B cell (primary cell): Measurements from ENCODE around the gene OR9A2. TPM values are rescaled to one million over a fixed set of nuclear protein-coding genes. Genes with fewer than 3 reads are reported as not detected.

ENCODE experiments used
- ATAC-seq: fragments of 200-7000 bp; cut with Tn5 transposase; one replicate; pipeline ENCODE4 v1.10.0; 2021; ENCODE audit warnings: low read depth, mild to moderate bottlenecking, moderate number of reproducible peaks, moderate library complexity
- CTCF ChIA-PET: fragments of 350-600 bp; sonication (Branson Sonifier 250); formaldehyde crosslinking; loops from one replicate; lab custom pipeline; 2021; ENCODE audit warnings: antibody characterized with exemption, inconsistent platforms; lab: Charles Lee
- POLR2A ChIA-PET: fragments of 350-600 bp; sonication (Branson Sonifier 250); formaldehyde crosslinking; loops from one replicate; lab custom pipeline; 2021; ENCODE audit warnings: antibody characterized with exemption; lab: Charles Lee
- DNase-seq: peaks from one replicate; pipeline ENCODE4 v3.0.0; 2013
- H2AFZ ChIP-seq: 2 replicates; pipeline ENCODE4 v1.6.1; 2012; ENCODE audit warnings: mild to moderate bottlenecking, low read depth, low read length; ENCODE audit not compliant: insufficient read depth, poor library complexity, severe bottlenecking
- H3K27ac ChIP-seq, 2 donors: 1 replicate in 1 of 2; 2 replicates in 1 of 2; pipeline ENCODE4 v1.5.1; 2012 to 2013; ENCODE audit warnings: low read length in 2 of 2, mild to moderate bottlenecking in 2 of 2, moderate library complexity in 1 of 2
- H3K27me3 ChIP-seq, 4 experiments: fragments of 200-600 bp in 1 of 4; sonication (generic) in 1 of 4; replicated peaks in 1 of 4; 1 replicate in 2 of 4; 2 replicates in 2 of 4; pipeline versions ENCODE4 v1.6.1 to v1.7.0; 2013 to 2016; ENCODE audit warnings: low read length in 3 of 4, mild to moderate bottlenecking in 2 of 4, mixed read lengths in 1 of 4, moderate library complexity in 1 of 4; ENCODE audit not compliant: insufficient read depth in 4 of 4, control insufficient read depth in 3 of 4; ENCODE audit errors: control extremely low read depth in 1 of 4
- H3K36me3 ChIP-seq, 2 experiments: replicated peaks in 1 of 2; 1 replicate in 1 of 2; 2 replicates in 1 of 2; pipeline versions ENCODE4 v1.6.1 to v1.7.1; 2013; ENCODE audit warnings: low read length in 1 of 2; ENCODE audit not compliant: insufficient read depth in 2 of 2, control insufficient read depth in 1 of 2; ENCODE audit errors: control extremely low read depth in 1 of 2, extremely low read depth in 1 of 2
- H3K4me1 ChIP-seq, 2 donors: fragments of 200-600 bp in 1 of 2; sonication (generic) in 1 of 2; 1 replicate in 1 of 2; 2 replicates in 1 of 2; pipeline versions ENCODE4 v1.5.1 to v1.6.1; 2013 to 2017; ENCODE audit warnings: low read length in 2 of 2; ENCODE audit not compliant: control insufficient read depth in 2 of 2, insufficient read depth in 2 of 2
- H3K4me2 ChIP-seq: replicated peaks from 2 replicates; pipeline ENCODE3; 2012; ENCODE audit warnings: mild to moderate bottlenecking, low read depth, low read length; ENCODE audit not compliant: poor library complexity, severe bottlenecking
- H3K4me3 ChIP-seq, 5 experiments: fragments of 200-600 bp in 1 of 5; sonication (generic) in 1 of 5; 1 replicate in 3 of 5; 2 replicates in 2 of 5; pipeline versions ENCODE4 v1.5.1 to v1.7.0; 2011 to 2016; ENCODE audit warnings: low read length in 4 of 5, mild to moderate bottlenecking in 4 of 5, low read depth in 2 of 5, control low read depth in 1 of 5, moderate library complexity in 1 of 5; ENCODE audit not compliant: insufficient read depth in 1 of 5; ENCODE audit errors: control extremely low read depth in 1 of 5, extremely low read depth in 1 of 5
- H3K79me2 ChIP-seq: fragments of 200-600 bp; sonication (generic); one replicate; pipeline ENCODE4 v1.6.0; 2016; ENCODE audit warnings: low read length; ENCODE audit not compliant: control insufficient read depth, insufficient read depth
- H3K9ac ChIP-seq: fragments of 200-600 bp; sonication (generic); 2 replicates; pipeline ENCODE4 v1.6.1; 2017; ENCODE audit warnings: mild to moderate bottlenecking, low read length, moderate library complexity
- H3K9me3 ChIP-seq, 3 donors: one replicate each; pipeline versions ENCODE4 v1.6.1 to v1.7.1; 2013; ENCODE audit warnings: low read length in 2 of 3; ENCODE audit not compliant: control insufficient read depth in 2 of 3, insufficient read depth in 1 of 3; ENCODE audit errors: control extremely low read depth in 1 of 3
- H4K20me1 ChIP-seq: 2 replicates; pipeline ENCODE4 v1.6.0; 2012; ENCODE audit warnings: mild to moderate bottlenecking, low read length; ENCODE audit not compliant: insufficient read depth, control insufficient read depth, poor library complexity, severe bottlenecking
- H3K27ac Mint-ChIP-seq: one replicate; pipeline ENCODE4 v1.8.0; 2021; ENCODE audit warnings: mixed read lengths
- H3K27me3 Mint-ChIP-seq: one replicate; pipeline ENCODE4 v1.8.0; 2021; ENCODE audit warnings: mixed read lengths
- H3K4me1 Mint-ChIP-seq: one replicate; pipeline ENCODE4 v1.8.0; 2021; ENCODE audit warnings: mixed read lengths
- H3K4me3 Mint-ChIP-seq: one replicate; pipeline ENCODE4 v1.8.0; 2021; ENCODE audit warnings: mixed read lengths
- H3K9me3 Mint-ChIP-seq: one replicate; pipeline ENCODE4 v1.8.0; 2022; ENCODE audit warnings: mixed read lengths; ENCODE audit not compliant: insufficient read depth
- CTCF ChIP-seq: fragments of 200-600 bp; IDR thresholded peaks from one replicate; pipeline ENCODE4 v1.8.0; 2022; ENCODE audit warnings: antibody characterized with exemption, mild to moderate bottlenecking
- EZH2 ChIP-seq: IDR thresholded peaks from 2 replicates; pipeline ENCODE4 v1.6.1; 2012; ENCODE audit warnings: borderline replicate concordance, low read depth, mild to moderate bottlenecking, moderate library complexity, low read length; ENCODE audit not compliant: insufficient read depth, poor library complexity, severe bottlenecking
- WGBS: methylation state at CpG from one replicate; pipeline ENCODE4 v1.1.5; 2013; ENCODE audit warnings: missing lambda C conversion rate; ENCODE audit not compliant: insufficient coverage; 5-methylcytosine and 5-hydroxymethylcytosine counted together
- intact Hi-C: fragments of 100-400 bp; cut with micrococcal nuclease; formaldehyde crosslinking; loops from one replicate; pipeline ENCODE4 v1.10.0; 2022
- polyA plus RNA-seq: library from polyadenylated mRNA; depleted of rRNA; stranded (reverse); fragments of >200 nt; gene quantifications from 2 replicates; pipeline ENCODE4 v1.2.3, GENCODE V29; 2012
- total RNA-seq, 2 donors: library from RNA; stranded (reverse); fragments of 120-200 nt in 1 of 2; gene quantifications; 1 replicate in 1 of 2; 2 replicates in 1 of 2; pipeline versions ENCODE4 v1.2.3 to v1.2.4, GENCODE V29; 2013 to 2022

The OR9A2 gene
- total and polyA plus RNA-seq, 2 donors (not counting 1 experiment from before 2014, with no cell fraction given) = not detected

GRCh38 chr7:143005632-143006260 lies 21.2 kb downstream of the OR9A2 start:
- H3K27me3 ChIP-seq = no peaks in the 10 kb centered on the region
- no peak overlapping the region for H3K4me2 ChIP-seq
- POLR2A ChIA-PET = no interaction called here
- intact Hi-C loops = no loop called here
- 92% methylated on average over 3 of the region's 6 CpGs for WGBS
- DNase-seq = no peak
- Mint-ChIP-seq H3K4me1 (peaks cover 30% of the 10 kb centered on the region), H3K4me3 (no peak overlapping the region), H3K27ac (no peak overlapping the region), H3K27me3 (no peaks in the 10 kb centered on the region), H3K9me3 (no peaks in the 10 kb centered on the region)
- H2AFZ ChIP-seq = no peak overlapping the region
- H3K4me3 ChIP-seq = no peak overlapping the region
- H3K79me2 ChIP-seq = no peaks in the 10 kb centered on the region
- no peaks in the 10 kb centered on the region for H3K36me3 ChIP-seq
- H3K9me3 ChIP-seq = no peaks in the 10 kb centered on the region
- no peak overlapping the region for H3K9ac ChIP-seq
- H3K27ac ChIP-seq = no peak overlapping the region
- H3K4me1 ChIP-seq = peaks cover 16 to 30% of the 10 kb centered on the region in 2 donors
- ATAC-seq = no peak
- TF ChIP-seq EZH2 (no peak), CTCF (no peak)
- H4K20me1 ChIP-seq = no peaks in the 10 kb centered on the region
- CTCF ChIA-PET = interaction anchor here (0.6 to 24.7 kb wide), 21 partner anchors 9 to 402 kb away, joined by 3 to 809 read pairs (median 4); partner anchors contain the start of genes EPHB6 and TAS2R40

- 31% methylated on average over 1 of the region's 6 CpGs for WGBS
Observed at GRCh38 chr7:143003393-143004051, 23.4 kb downstream of the OR9A2 start.

More at GRCh38 chr7:143003393-143004051, 23.4 kb downstream of the OR9A2 start:
- Histone ChIP-seq H4K20me1 (no peaks in the 10 kb centered on the region), H3K79me2 (no peaks in the 10 kb centered on the region), H3K36me3 (no peaks in the 10 kb centered on the region), H3K9me3 (no peaks in the 10 kb centered on the region), H3K27me3 (no peaks in the 10 kb centered on the region), H3K4me2 (peak overlapping the region; percentile 67), H3K4me3 (peak overlapping the region in 4 of 5 experiments; percentile 5 to 39 (median 33)), H3K9ac (peak overlapping the region; percentile 38), H3K27ac (no peak overlapping the region), H2AFZ (peak overlapping the region; percentile 81), H3K4me1 (peaks cover 11 to 18% of the 10 kb centered on the region in 2 donors)
- Mint-ChIP-seq H3K27me3 (no peaks in the 10 kb centered on the region), H3K27ac (no peak overlapping the region), H3K9me3 (no peaks in the 10 kb centered on the region), H3K4me3 (peak overlapping the region; percentile 87), H3K4me1 (peaks cover 15% of the 10 kb centered on the region)
- DNase-seq = peak; percentile 79
- ATAC-seq = peak; percentile 62
- CTCF ChIA-PET = interaction anchor here (0.5 to 24.7 kb wide), 39 partner anchors 9 to 468 kb away, joined by 3 to 809 read pairs (median 6); partner anchors contain the start of genes EPHB6, KEL and TAS2R40
- intact Hi-C loops = loop anchor here (1.0 to 2.0 kb wide), 4 partner anchors 149 to 399 kb away; no protein-coding TSS in a partner anchor
- POLR2A ChIA-PET = no interaction called here
- TF ChIP-seq EZH2 (no peak), CTCF (peak; percentile 88)
